GM21390 (cell line): ENCODE results near the gene RRP8.

Experiments
- ATAC-seq: cut with Tn5 transposase; IDR thresholded peaks from one replicate; pipeline ENCODE4 v1.9.1; 2021; ENCODE audit not compliant: unreplicated experiment

The RRP8 gene

DNA sequence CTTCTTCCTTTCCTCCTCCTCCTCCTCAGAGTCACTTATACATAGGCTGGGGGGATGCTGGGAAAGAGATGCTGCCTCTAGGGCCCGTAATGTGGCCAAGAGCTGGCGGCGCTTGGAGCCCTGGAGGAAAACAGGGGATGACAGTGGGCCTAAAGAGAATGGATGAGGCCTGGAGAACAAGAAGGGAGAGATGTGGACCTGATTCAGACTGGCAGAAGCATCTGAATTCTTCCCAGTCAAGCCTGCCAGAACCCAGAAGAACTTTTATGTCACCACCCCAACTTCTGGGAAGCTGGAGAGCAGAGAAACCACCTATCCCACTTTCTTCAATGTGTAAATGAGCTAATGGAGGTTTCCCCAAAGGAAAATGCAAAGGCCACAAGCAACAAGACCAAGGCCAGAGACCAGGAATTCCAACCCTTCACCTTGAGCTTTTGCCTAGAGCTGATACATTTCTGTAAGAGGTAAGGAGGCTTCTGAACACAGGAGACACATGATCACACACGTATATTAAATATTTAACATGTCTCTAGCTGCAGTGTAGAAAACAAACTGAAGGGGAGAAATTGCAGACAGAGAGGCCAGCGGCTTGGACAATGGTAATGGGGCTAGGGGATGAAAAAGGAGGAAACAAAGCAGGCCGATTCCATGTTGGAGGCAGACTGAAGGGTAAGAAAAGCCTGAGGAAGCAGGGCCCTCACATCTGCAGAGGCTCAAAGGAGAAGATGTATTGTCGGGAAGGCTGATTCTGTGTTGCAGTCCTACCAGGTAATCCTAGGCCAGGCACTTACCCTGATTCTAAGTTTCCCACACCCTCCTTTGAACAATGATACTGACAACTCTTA, 1.1 kb downstream of the RRP8 start:
- ATAC-seq = no peak

- no peak for ATAC-seq
Observed at GRCh38 chr11:6601041-6601461, 2.4 kb downstream of the RRP8 start.

GRCh38 chr11:6599881-6600390, 3.5 kb downstream of the RRP8 start:
- ATAC-seq = no peak

DNA sequence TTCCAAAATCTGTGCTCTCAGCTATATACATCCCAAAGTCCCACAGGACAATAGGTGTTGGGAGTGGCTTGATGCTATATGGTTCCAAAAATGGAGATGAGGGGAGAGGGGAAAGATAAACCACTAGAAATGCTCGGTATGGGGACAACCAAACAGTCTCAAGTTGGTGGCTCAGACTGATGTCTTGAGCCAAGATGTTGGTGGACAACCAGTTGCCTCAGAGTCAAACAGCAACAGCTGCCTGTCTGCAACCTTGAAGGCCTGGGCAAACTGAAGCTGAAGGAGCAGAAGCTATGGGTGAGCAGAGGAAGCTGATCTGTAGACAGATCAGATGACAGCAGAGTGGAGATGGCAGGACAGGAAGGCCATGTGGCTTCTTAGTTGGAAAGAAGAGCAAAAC, 4.0 kb downstream of the RRP8 start:
- no peak for ATAC-seq

- no peak for ATAC-seq
Observed at GRCh38 chr11:6598555-6598954, 4.9 kb downstream of the RRP8 start.

- ATAC-seq = no peak
Observed at GRCh38 chr11:6596239-6596877, 7.1 kb downstream of the RRP8 start.

DNA sequence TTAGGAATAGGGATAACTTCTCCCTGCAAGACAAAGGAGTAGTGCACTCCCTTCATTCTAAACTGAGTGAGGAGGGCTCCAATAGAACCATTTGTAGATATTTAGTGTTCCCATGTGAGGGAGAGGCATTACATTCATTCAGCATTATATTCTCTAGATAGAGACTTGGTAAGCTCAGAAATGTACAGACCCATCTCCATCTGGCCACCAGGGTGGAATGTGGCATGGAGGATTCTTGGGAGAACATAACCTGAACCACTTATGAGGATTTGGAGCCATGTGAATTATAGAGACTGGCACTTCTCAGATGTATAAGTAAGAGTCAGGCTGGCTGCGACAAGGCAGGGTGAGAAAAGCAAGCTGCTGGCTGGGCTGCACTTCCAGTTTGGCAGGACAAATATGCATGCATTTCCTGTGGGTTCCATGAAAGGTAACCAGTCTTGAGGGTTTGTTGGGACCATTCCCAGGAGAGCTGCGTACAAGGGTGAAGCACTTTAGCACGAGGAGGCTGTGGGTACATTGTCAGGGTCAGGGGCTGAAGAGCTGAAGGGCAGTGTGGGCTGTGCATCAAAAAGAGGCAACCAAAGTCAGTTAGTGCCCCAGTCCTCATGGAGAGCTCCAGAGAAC, 9.2 kb downstream of the RRP8 start:
- ATAC-seq = no peak

DNA sequence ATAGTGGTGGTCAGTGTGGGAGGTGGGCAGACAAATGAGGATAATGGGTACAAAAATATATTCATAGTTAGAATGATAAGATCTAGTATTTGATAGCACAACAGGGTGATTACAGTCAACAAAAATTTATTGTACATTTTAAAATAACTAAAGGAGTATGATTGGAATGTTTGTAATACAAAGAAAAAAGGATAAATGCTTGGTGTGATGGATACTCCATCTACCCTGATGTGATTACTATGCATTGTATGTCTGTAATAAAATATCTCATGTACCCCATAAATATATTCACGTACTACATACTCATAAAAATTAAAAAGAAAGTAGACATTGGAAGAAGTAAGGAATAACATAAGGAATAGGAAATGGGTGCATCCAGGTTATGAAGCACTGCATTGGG, 15.4 kb downstream of the RRP8 start:
- ATAC-seq = no peak

DNA sequence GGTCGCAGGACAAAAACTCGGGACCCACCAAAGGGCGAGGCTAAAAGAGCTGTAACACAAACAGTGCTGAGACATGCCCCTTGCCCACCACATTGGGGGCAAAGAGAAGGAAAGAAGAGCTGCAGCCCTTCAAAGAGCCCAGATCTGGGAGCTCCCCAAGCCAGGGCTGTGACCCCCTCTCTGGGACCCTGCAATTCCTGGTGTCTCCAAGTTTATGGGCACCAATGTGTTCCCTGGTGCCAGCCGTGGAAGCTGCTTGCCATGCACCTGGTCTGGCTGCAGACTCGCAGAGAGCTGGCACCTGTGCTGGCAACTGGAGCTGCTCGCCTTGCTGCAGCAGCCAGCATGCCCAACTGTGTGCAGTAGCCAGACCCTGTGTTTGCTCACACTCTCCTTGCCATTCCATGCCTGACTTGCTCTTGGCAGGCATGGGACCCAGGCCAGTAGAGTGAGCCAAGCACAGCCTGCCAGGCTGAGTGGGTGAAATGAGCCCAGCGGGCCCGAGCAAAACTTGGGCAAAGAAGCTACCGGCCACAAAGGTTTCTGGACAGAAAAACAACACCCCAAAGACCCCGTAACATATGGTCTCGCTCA, 16.0 kb downstream of the RRP8 start:
- no peak for ATAC-seq

- ATAC-seq = no peak
Observed at GRCh38 chr11:6586434-6587359, 16.7 kb downstream of the RRP8 start.

GRCh38 chr11:6584528-6584927, 18.9 kb downstream of the RRP8 start:
- ATAC-seq = no peak

- ATAC-seq = no peak
Observed at GRCh38 chr11:6583584-6583983, 19.8 kb downstream of the RRP8 start.

- no peak for ATAC-seq
Observed at GRCh38 chr11:6579681-6580080, 23.7 kb downstream of the RRP8 start.

DNA sequence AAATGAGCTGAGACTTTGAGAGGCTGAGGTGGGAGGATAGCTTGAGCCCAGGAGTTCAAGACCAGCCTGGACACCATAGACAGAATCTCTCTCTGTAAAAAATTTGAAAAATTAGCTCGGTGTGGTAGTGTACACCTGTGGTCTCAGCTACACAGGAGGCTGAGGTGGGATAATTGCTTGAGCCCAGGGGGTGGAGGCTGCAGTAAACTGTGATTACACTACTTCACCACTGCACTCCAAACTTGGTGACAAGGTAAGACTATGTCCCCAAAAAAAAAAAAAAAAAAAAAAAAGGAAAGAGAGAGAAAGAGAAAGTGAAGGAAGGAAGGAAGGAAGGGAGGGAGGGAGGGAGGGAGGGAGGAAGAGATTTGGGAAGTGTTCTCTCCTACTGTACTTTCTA, 25.3 kb downstream of the RRP8 start:
- no peak for ATAC-seq

DNA sequence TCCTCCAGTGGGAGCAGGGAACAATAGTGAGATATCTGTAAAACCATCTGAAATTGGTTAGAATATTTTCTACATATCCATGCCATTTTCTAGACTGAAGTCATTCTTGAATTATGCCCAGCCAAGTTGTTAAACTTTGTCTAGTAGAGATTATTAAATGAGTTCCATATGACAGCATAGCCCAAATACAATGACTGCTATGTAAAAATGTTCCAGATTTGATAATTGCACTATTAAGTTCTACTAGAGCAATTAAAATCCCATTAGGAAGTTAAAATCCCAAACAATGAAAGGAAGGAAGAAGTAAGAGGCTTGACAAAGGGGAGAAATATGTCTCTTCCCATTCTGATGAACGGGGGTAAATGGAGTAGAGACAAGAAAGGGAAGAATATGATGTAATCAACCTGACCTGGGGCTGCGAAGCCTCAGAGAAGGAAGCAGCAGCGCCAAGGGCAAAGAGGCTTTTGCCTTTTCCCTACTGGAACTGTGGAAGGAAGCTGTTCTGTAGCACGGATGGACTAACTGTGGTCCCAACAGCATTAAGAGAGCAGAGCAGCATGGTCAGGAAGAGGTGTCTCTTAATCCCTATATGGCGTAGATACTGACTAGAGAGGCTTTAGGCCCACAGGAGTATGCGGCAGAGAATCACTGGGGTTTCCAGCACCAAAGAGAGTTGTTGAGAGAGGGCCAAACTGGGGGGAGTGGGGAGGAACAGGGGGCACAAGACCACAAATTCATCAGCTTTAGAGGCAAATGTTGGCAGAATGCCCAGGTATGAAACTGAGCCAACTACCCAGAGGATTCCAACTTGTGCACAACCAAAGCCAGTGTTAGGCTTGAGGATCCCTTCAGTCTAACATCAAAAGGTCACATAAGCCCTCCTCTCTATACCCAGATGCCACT, 26.7 kb downstream of the RRP8 start:
- no peak for ATAC-seq

DNA sequence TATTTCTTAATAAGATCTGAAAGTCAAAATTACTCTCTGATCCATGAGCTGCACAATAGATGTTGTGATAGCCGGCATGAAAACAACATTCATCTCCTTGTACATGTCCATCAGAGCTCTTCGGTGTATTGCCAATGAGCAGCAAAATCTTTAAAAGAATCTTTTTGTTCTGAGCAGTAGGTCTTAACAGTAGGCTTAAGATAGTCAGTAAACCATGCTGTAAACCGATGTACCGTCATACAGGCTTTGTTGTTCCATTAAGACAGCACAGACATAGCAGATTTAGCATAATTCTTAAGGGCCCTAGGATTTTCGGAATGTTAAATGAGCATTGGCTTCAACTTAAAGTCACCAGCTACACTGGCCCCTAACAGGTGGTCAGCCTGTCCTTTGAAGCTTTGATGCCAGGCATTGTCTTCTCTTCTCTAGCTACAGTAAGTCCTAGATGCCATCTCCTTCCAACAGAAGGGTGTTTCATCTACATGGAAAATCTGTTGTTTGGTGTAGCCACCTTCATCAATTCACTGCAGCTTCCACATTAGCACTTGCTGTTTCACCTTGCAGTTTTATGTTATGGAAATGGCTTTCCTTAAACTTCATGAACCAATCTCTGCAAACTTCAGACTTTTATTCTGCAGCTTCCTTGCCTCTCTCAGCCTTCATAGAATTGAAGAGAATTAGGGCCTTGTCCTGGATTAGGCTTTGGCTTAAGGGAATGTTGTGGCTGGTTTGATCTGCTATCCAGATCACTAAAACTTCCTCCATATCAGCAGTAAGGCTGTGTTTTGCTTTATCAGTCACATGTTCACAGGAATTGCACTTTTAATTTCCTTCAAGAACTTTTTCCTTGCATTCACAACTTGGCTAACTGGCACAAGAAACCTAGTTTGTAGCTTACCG, 28.4 kb downstream of the RRP8 start:
- no peak for ATAC-seq

DNA sequence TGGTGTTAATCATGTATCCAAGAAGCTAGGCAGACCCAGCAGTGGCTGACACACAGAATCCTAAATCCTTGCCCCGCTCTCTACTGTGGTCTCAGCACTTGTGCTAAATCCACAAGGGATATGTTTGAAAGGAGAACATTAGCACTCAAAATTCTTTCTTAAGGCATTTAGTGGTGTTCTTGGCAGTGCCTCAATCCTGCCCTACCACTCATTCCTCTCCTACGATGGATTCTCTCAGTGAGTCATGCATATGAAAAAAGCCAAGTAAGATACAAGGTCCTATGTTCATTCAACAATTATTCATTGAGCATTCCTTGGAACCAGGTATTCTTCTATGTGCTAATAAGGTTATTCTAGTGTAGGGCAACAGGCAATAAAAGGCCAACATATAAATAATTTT, 31.2 kb downstream of the RRP8 start:
- no peak for ATAC-seq

DNA sequence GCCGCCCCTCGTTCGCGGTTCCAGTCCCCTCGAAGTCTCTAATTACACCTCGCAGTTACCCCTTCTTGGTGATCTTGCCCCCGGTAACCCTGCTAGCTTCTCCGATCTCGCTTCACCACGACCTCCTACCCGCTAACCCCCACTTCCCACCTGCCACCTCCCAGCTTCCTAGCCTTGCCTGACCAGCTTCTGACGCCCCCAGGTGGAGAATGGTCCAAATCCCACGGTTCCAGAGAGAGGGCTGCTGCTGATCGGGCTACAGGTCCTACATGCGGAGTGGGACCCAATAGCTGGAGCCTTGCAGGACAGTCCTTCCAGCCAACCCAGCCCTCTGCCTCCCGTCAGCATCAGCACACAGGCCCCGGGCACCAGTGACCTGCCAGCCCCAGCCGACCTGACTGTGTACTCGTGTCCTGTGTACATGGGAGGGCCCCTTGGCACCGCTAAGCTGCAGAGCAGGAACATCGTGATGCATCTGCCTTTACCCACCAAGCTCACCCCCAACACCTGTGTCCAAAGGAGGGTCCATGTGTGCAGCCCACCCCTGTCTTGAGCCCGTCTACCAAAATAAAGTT, 31.9 kb downstream of the RRP8 start:
- no peak for ATAC-seq
